ENCODE results near the gene EIF4E2.

EIF4E2 gene

GRCh38 chr2:232550354-232551249, at the start of gene EIF4E2, which contains the start of gene TIGD1:
TSS of gene EIF4E2 (plus strand) at chr2:232550689. CDS start at chr2:232550725, 36 bp downstream.
TSS of gene TIGD1 (minus strand) at chr2:232550557. CDS start at chr2:232549882, 675 bp downstream.
- TF ChIP-seq CTCF (IDR thresholded peaks at IDR 0.05; ENCODE audit: insufficient read depth, low read length, missing control alignments), result peak; percentile 48
- CTCF ChIA-PET, result interaction anchor here (0.7 to 1.2 kb wide), 2 partner anchors 27 to 29 kb away, joined by 3 read pairs; no protein-coding TSS in a partner anchor
- peak within 1 kb of the TSS; percentile 86 for H3K4me3 ChIP-seq (ENCODE audit: low read depth, low read length)
- peak; percentile 58 for DNase-seq (ENCODE audit: low read depth, low spot score)
- POLR2A ChIA-PET, result interaction anchor here (0.5 to 1.4 kb wide), 6 partner anchors 13 to 173 kb away, joined by 3 to 9 read pairs (median 5); no protein-coding TSS in a partner anchor

GRCh38 chr2:232501331-232501771, 49.1 kb upstream of the EIF4E2 start:
- ChIA-PET CTCF (no interaction called here), POLR2A (no interaction called here)
- no peak for TF ChIP-seq CTCF (IDR thresholded peaks at IDR 0.05; ENCODE audit: insufficient read depth, low read length, missing control alignments)
- no peak overlapping the region for H3K4me3 ChIP-seq (ENCODE audit: low read depth, low read length)
- no peak for DNase-seq (ENCODE audit: low read depth, low spot score)

- no peak for TF ChIP-seq CTCF (IDR thresholded peaks at IDR 0.05; ENCODE audit: insufficient read depth, low read length, missing control alignments)
- DNase-seq (ENCODE audit: low read depth, low spot score), result no peak
- CTCF ChIA-PET, result no interaction called here
- POLR2A ChIA-PET, result no interaction called here
- H3K4me3 ChIP-seq (ENCODE audit: low read depth, low read length), result no peak overlapping the region
Observed at GRCh38 chr2:232501794-232502390, 48.6 kb upstream of the EIF4E2 start.

GRCh38 chr2:232502511-232502910, 48.0 kb upstream of the EIF4E2 start:
- DNase-seq (ENCODE audit: low read depth, low spot score), result no peak
- no peak for TF ChIP-seq CTCF (IDR thresholded peaks at IDR 0.05; ENCODE audit: insufficient read depth, low read length, missing control alignments)
- ChIA-PET POLR2A (no interaction called here), CTCF (no interaction called here)
- H3K4me3 ChIP-seq (ENCODE audit: low read depth, low read length), result no peak overlapping the region

- ChIA-PET CTCF (no interaction called here), POLR2A (no interaction called here)
- TF ChIP-seq CTCF (IDR thresholded peaks at IDR 0.05; ENCODE audit: insufficient read depth, low read length, missing control alignments), result no peak
- H3K4me3 ChIP-seq (ENCODE audit: low read depth, low read length), result no peak overlapping the region
- no peak for DNase-seq (ENCODE audit: low read depth, low spot score)
Observed at GRCh38 chr2:232502911-232503808, 47.3 kb upstream of the EIF4E2 start.

Measured in AG04449 (cell line).